Keratinocyte (primary cell): ENCODE measurements around the gene RASAL2.
A peak's percentile ranks its signal among the peaks of the same experiment; 100 is the strongest.

Experiments
- CTCF ChIP-seq, 3 experiments: IDR thresholded peaks in 1 of 3; conservative IDR thresholded peaks in 1 of 3; optimal IDR thresholded peaks in 1 of 3; 2 replicates in 2 of 3; 3 replicates in 1 of 3; pipeline versions ENCODE3 to v1.5.1; 2011; ENCODE audit warnings: low read length in 3 of 3, mild to moderate bottlenecking in 3 of 3, moderate library complexity in 2 of 3, control low read depth in 1 of 3, inconsistent platforms in 1 of 3; ENCODE audit not compliant: insufficient read depth in 2 of 3; ENCODE audit errors: extremely low read depth in 1 of 3
- EZH2 ChIP-seq: IDR thresholded peaks from one replicate; pipeline ENCODE4 v1.6.1; 2012; ENCODE audit warnings: inconsistent platforms, mild to moderate bottlenecking, low read length, moderate library complexity

- TF ChIP-seq EZH2 = no peak
- peak; percentile 17 to 24 (median 24) for TF ChIP-seq CTCF (optimal IDR thresholded peaks at IDR 0.05 in 1 of 3, IDR thresholded peaks at IDR 0.05 in 1 of 3, conservative IDR thresholded peaks at IDR 0.05 in 1 of 3; ENCODE audit: extremely low read depth in 1 of 3, insufficient read depth in 2 of 3, low read length in 3 of 3)
Measured at GRCh38 chr1:178151831-178152230, 57.9 kb downstream of the RASAL2 start.
